Transverse colon (tissue), 4 donors: ENCODE results near the gene APOO. TPM values are rescaled to one million over a fixed set of nuclear protein-coding genes. Genes with fewer than 3 reads are reported as not detected.

Source experiments
- DNase-seq: peaks from one replicate; pipeline ENCODE4 v3.0.0-alpha.2; 2019
- H3K27ac ChIP-seq, 4 donors: fragments of 200-600 bp; sonication (generic); 2 replicates each; pipeline ENCODE4 v1.5.1; 2016 to 2018; ENCODE audit warnings: inconsistent platforms in 4 of 4
- H3K27me3 ChIP-seq: fragments of 200-600 bp; sonication (generic); 2 replicates; pipeline ENCODE4 v1.5.1; 2017; ENCODE audit warnings: inconsistent platforms
- H3K36me3 ChIP-seq, 4 donors: fragments of 200-600 bp; sonication (generic); 2 replicates each; pipeline ENCODE4 v1.5.1; 2017 to 2019; ENCODE audit warnings: inconsistent platforms in 4 of 4
- H3K4me1 ChIP-seq, 4 donors: fragments of 200-600 bp; sonication (generic); 2 replicates each; pipeline ENCODE4 v1.5.1; 2017 to 2020; ENCODE audit warnings: inconsistent platforms in 4 of 4
- H3K4me3 ChIP-seq, 4 donors: fragments of 200-600 bp; sonication (generic); 1 replicate in 1 of 4; 2 replicates in 3 of 4; pipeline versions ENCODE4 v1.5.1 to v1.6.1; 2017 to 2019; ENCODE audit warnings: inconsistent platforms in 4 of 4
- H3K9me3 ChIP-seq, 2 donors: fragments of 200-600 bp; sonication (generic); 2 replicates each; pipeline ENCODE4 v1.5.1; 2017 to 2019; ENCODE audit warnings: inconsistent platforms in 2 of 2
- CTCF ChIP-seq, 5 experiments: fragments of 200-600 bp in 3 of 5; fragments of 450-650 bp in 2 of 5; sonication (generic) in 3 of 5; IDR thresholded peaks; 1 replicate in 2 of 5; 2 replicates in 3 of 5; pipeline ENCODE4 v1.5.1; 2016 to 2017; ENCODE audit warnings: antibody characterized with exemption in 5 of 5, inconsistent platforms in 3 of 5, mild to moderate bottlenecking in 2 of 5, moderate library complexity in 1 of 5
- EP300 ChIP-seq: sonication (generic); formaldehyde crosslinking; IDR thresholded peaks from one replicate; pipeline ENCODE4 v1.6.1; 2017; ENCODE audit warnings: antibody characterized with exemption, low read depth
- POLR2A ChIP-seq: fragments of 450-650 bp; IDR thresholded peaks from one replicate; pipeline ENCODE4 v1.6.1; 2016; ENCODE audit warnings: antibody characterized with exemption, mild to moderate bottlenecking, moderate library complexity
- POLR2AphosphoS5 ChIP-seq, 3 donors: sonication (generic); formaldehyde crosslinking; IDR thresholded peaks; one replicate each; pipeline ENCODE4 v1.6.1; 2016; ENCODE audit warnings: antibody characterized with exemption in 3 of 3
- WGBS, 2 donors: methylation state at CpG; one replicate each; pipeline ENCODE4 v1.1.5; 2018; ENCODE audit warnings: low coverage in 1 of 2; 5-methylcytosine and 5-hydroxymethylcytosine counted together
- in situ Hi-C, 4 donors: fragments of 200-750 bp; cut with MboI; loops; one replicate each; pipeline versions ENCODE4 v1.15.0 to v1.15.1; 2017; ENCODE audit warnings: low sequenced_read_pairs in 3 of 4, low pct_ligation_motif_present in 1 of 4, low pct_unique_long_range_greater_than_20kb in 1 of 4
- intact Hi-C: fragments of 100-400 bp; cut with DNase I; formaldehyde crosslinking; loops from one replicate; pipeline ENCODE4 v1.15.1; 2023; ENCODE audit warnings: low total_unique reads
- total RNA-seq, 4 donors: library from RNA; depleted of rRNA; stranded (reverse); fragments of >200 nt; gene quantifications; one replicate each; pipeline ENCODE4 v1.1.0, GENCODE V29; 2016

APOO gene
- total RNA-seq, 4 donors from 2014 or later, result 10.0 to 24.5 (median 15.6) TPM; not detected in 1

GRCh38 chrX:23844502-23845138 is 63.1 kb downstream of the APOO start:
- Histone ChIP-seq H3K4me1 (peaks cover 3 to 21% (median 8%) of the 10 kb centered on the region in 4 donors), H3K9me3 (no peaks in the 10 kb centered on the region), H3K36me3 (no peaks in the 10 kb centered on the region), H3K27me3 (no peaks in the 10 kb centered on the region), H3K27ac (peak overlapping the region; percentile 64 to 80 (median 74)), H3K4me3 (no peak overlapping the region)
- 44 to 80% methylated on average over 1 to 7 of the region's 7 CpGs for WGBS, 2 donors
- TF ChIP-seq EP300 (no peak), CTCF (IDR thresholded peaks at IDR 0.05) (no peak), POLR2AphosphoS5 (IDR thresholded peaks at IDR 0.05) (no peak), POLR2A (no peak)
- peak; percentile 49 for DNase-seq
- intact Hi-C loops, result no loop called here
- in situ Hi-C loops, result no loop called here

GRCh38 chrX:23841847-23842522 is 65.8 kb downstream of the APOO start:
- TF ChIP-seq EP300, result no peak
- TF ChIP-seq POLR2AphosphoS5 (IDR thresholded peaks at IDR 0.05), result no peak
- TF ChIP-seq CTCF (IDR thresholded peaks at IDR 0.05), result no peak
- TF ChIP-seq POLR2A, result no peak
- in situ Hi-C loops (no loop called here), intact Hi-C loops (no loop called here)
- Histone ChIP-seq H3K27me3 (no peaks in the 10 kb centered on the region), H3K4me3 (no peak overlapping the region), H3K27ac (peak overlapping the region in 1 of 4 donors; percentile 5), H3K36me3 (no peaks in the 10 kb centered on the region), H3K9me3 (no peaks in the 10 kb centered on the region), H3K4me1 (peaks cover 3 to 24% (median 8%) of the 10 kb centered on the region in 4 donors)
- 79% methylated on average over 4 of the region's 4 CpGs; no CpG with 5 or more reads in 1 of the 2 donors for WGBS, 2 donors
- DNase-seq, result no peak

- WGBS, 2 donors, result 49% methylated on average over 3 of the region's 3 CpGs; no CpG with 5 or more reads in 1 of the 2 donors
- H3K4me1 ChIP-seq, result peaks cover 3 to 23% (median 7%) of the 10 kb centered on the region in 4 donors
- in situ Hi-C loops (no loop called here), intact Hi-C loops (no loop called here)
- no peaks in the 10 kb centered on the region for H3K9me3 ChIP-seq
- no peak for DNase-seq
- peak overlapping the region in 3 of 4 donors; percentile 38 to 41 (median 40) for H3K27ac ChIP-seq
- H3K27me3 ChIP-seq, result no peaks in the 10 kb centered on the region
- no peak overlapping the region for H3K4me3 ChIP-seq
- TF ChIP-seq EP300 (no peak), POLR2AphosphoS5 (IDR thresholded peaks at IDR 0.05) (no peak), CTCF (IDR thresholded peaks at IDR 0.05) (no peak), POLR2A (no peak)
- H3K36me3 ChIP-seq, result no peaks in the 10 kb centered on the region
Observed at GRCh38 chrX:23840674-23841073, 67.1 kb downstream of the APOO start.

GRCh38 chrX:23838953-23839352 is 68.8 kb downstream of the APOO start:
- H3K27ac ChIP-seq, result no peak overlapping the region
- no peaks in the 10 kb centered on the region for H3K27me3 ChIP-seq
- H3K36me3 ChIP-seq, result no peaks in the 10 kb centered on the region
- no peaks in the 10 kb centered on the region for H3K9me3 ChIP-seq
- TF ChIP-seq EP300 (no peak), POLR2AphosphoS5 (IDR thresholded peaks at IDR 0.05) (no peak), CTCF (IDR thresholded peaks at IDR 0.05) (no peak), POLR2A (no peak)
- WGBS, 2 donors, result 81% methylated on average over 1 of the region's 1 CpG; no CpG with 5 or more reads in 1 of the 2 donors
- no peak overlapping the region for H3K4me3 ChIP-seq
- peaks cover 0 to 7% (median 0%) of the 10 kb centered on the region in 4 donors for H3K4me1 ChIP-seq
- intact Hi-C loops, result no loop called here
- in situ Hi-C loops, result no loop called here
- no peak for DNase-seq
